ENCODE results near the gene ZNF536. TPM values are rescaled to one million over a fixed set of nuclear protein-coding genes. Genes with fewer than 3 reads are reported as not detected.
"Not testable (repeated sequence)": the region's sequence is repeated elsewhere in the genome, so short reads cannot be mapped to it uniquely, and the experiment has no call there.

Gene ZNF536
- total and polyA plus RNA-seq, 7 donors = under 0.01 to 8.9 (median 3.8) TPM

GRCh38 chr19:30408734-30409301 lies 36.6 kb downstream of the ZNF536 start:
- Histone ChIP-seq H3K27ac (no peak overlapping the region), H3K4me3 (no peak overlapping the region), H3K9me3 (no peaks in the 10 kb centered on the region), H3K27me3 (no peaks in the 10 kb centered on the region), H3K36me3 (no peaks in the 10 kb centered on the region), H3K4me1 (no peaks in the 10 kb centered on the region)
- DNase-seq = no peak
- WGBS, 2 donors = 81 to 90% methylated on average over 3 of the region's 3 CpGs
- intact Hi-C loops (cut with DNase I) = no loop called here
- TF ChIP-seq CTCF (IDR thresholded peaks at IDR 0.05) (no peak), POLR2AphosphoS5 (IDR thresholded peaks at IDR 0.05) (no peak), EP300 (IDR thresholded peaks at IDR 0.05) (no peak), POLR2A (IDR thresholded peaks at IDR 0.05) (no peak)

GRCh38 chr19:30411714-30412113 lies 39.5 kb downstream of the ZNF536 start:
- intact Hi-C loops (cut with DNase I) = no loop called here
- 51 to 81% methylated on average over 1 of the region's 1 CpG for WGBS, 2 donors
- no peak for TF ChIP-seq POLR2AphosphoS5 (IDR thresholded peaks at IDR 0.05)
- no peak for TF ChIP-seq CTCF (IDR thresholded peaks at IDR 0.05)
- no peak for TF ChIP-seq POLR2A (IDR thresholded peaks at IDR 0.05)
- TF ChIP-seq EP300 (IDR thresholded peaks at IDR 0.05) = no peak
- no peaks in the 10 kb centered on the region for H3K4me1 ChIP-seq
- DNase-seq = no peak
- H3K36me3 ChIP-seq = no peaks in the 10 kb centered on the region
- no peak overlapping the region for H3K27ac ChIP-seq
- no peak overlapping the region for H3K4me3 ChIP-seq
- no peaks in the 10 kb centered on the region for H3K9me3 ChIP-seq
- peaks cover 0 to 4% (median 0%) of the 10 kb centered on the region in 3 donors for H3K27me3 ChIP-seq

- Histone ChIP-seq H3K27me3 (peaks cover 0 to 5% (median 0%) of the 10 kb centered on the region in 3 donors), H3K4me1 (no peaks in the 10 kb centered on the region), H3K4me3 (no peak overlapping the region), H3K27ac (no peak overlapping the region), H3K9me3 (no peaks in the 10 kb centered on the region), H3K36me3 (no peaks in the 10 kb centered on the region)
- no peak for TF ChIP-seq POLR2AphosphoS5 (IDR thresholded peaks at IDR 0.05)
- TF ChIP-seq POLR2A (IDR thresholded peaks at IDR 0.05) = no peak
- no peak for TF ChIP-seq CTCF (IDR thresholded peaks at IDR 0.05)
- TF ChIP-seq EP300 (IDR thresholded peaks at IDR 0.05) = no peak
- WGBS, 2 donors = 19 to 39% methylated on average over 2 of the region's 2 CpGs
- no peak for DNase-seq
- intact Hi-C loops (cut with DNase I) = no loop called here
Observed at GRCh38 chr19:30416375-30416774, 44.2 kb downstream of the ZNF536 start.

- H3K4me1 ChIP-seq; H3K9me3 ChIP-seq; intact Hi-C loops (cut with DNase I); H3K27me3 ChIP-seq; H3K36me3 ChIP-seq; H3K4me3 ChIP-seq; DNase-seq; H3K27ac ChIP-seq: not testable (repeated sequence)
- WGBS, 2 donors = 62 to 68% methylated on average over 4 of the region's 4 CpGs
Observed at GRCh38 chr19:30417166-30417565, 45.0 kb downstream of the ZNF536 start.

GRCh38 chr19:30419568-30420180 lies 47.5 kb downstream of the ZNF536 start:
- intact Hi-C loops (cut with DNase I) = no loop called here
- DNase-seq = no peak
- Histone ChIP-seq H3K4me1 (no peaks in the 10 kb centered on the region), H3K27me3 (peaks cover 0 to 5% (median 0%) of the 10 kb centered on the region in 3 donors), H3K9me3 (no peaks in the 10 kb centered on the region), H3K36me3 (no peaks in the 10 kb centered on the region), H3K27ac (no peak overlapping the region), H3K4me3 (no peak overlapping the region)
- no peak for TF ChIP-seq POLR2A (IDR thresholded peaks at IDR 0.05)
- TF ChIP-seq CTCF (IDR thresholded peaks at IDR 0.05) = no peak
- no peak for TF ChIP-seq POLR2AphosphoS5 (IDR thresholded peaks at IDR 0.05)
- TF ChIP-seq EP300 (IDR thresholded peaks at IDR 0.05) = no peak
- WGBS, 2 donors = 67 to 75% methylated on average over 15 of the region's 15 CpGs

All from sigmoid colon (tissue), 7 donors.